ENCODE measurements around the gene NR1H4. TPM values are rescaled to one million over a fixed set of nuclear protein-coding genes. Genes with fewer than 3 reads are reported as not detected.

The NR1H4 gene
- total and polyA plus RNA-seq, 2 of the 8 experiments (the other 6 are each of a cell fraction or from before 2014, with no cell fraction given), result not detected

GRCh38 chr12:100445081-100445481 lies 28.6 kb upstream of the NR1H4 start:
- H3K4me3 ChIP-seq (ENCODE audit: extremely low read depth in 1 of 4, insufficient read depth in 2 of 4, low read depth in 3 of 4, low read length in 4 of 4), result no peak overlapping the region
- H3K4me2 ChIP-seq (ENCODE audit: insufficient read depth in 1 of 2, low read depth in 2 of 2, low read length in 2 of 2), result no peak overlapping the region
- no peak overlapping the region for H4K91ac ChIP-seq (replicated peaks; ENCODE audit: insufficient read length, low read length)
- no peak overlapping the region for H2AFZ ChIP-seq (ENCODE audit: low read length)
- 93% methylated on average over 4 of the region's 4 CpGs; no CpG with 5 or more reads in 1 of the 2 experiments for WGBS, 2 experiments (ENCODE audit: extremely low coverage in 1 of 2, insufficient coverage in 1 of 2, insufficient read length in 1 of 2, insufficient replicate concordance in 2 of 2, low coverage in 1 of 2, low lambda C conversion rate in 2 of 2, missing lambda C conversion rate in 1 of 2)
- no peak overlapping the region for H3K23ac ChIP-seq (ENCODE audit: insufficient read length)
- H3K9me3 ChIP-seq (ENCODE audit: insufficient read depth in 2 of 2, low read depth in 1 of 2, low read length in 1 of 2), result no peaks in the 10 kb centered on the region
- H3K79me1 ChIP-seq (ENCODE audit: low read depth, low read length), result no peaks in the 10 kb centered on the region
- H3K4ac ChIP-seq (replicated peaks; ENCODE audit: insufficient read length, low read depth, low read length), result no peak overlapping the region
- H3K18ac ChIP-seq (ENCODE audit: extremely low read depth, low read length), result no peak overlapping the region
- no peak overlapping the region for H3K9ac ChIP-seq (replicated peaks in 1 of 4; ENCODE audit: extremely low read depth in 1 of 4, low read depth in 3 of 4, low read length in 3 of 4)
- H3K79me2 ChIP-seq (ENCODE audit: control insufficient read depth in 1 of 2, insufficient read depth in 2 of 2, low read length in 2 of 2), result no peaks in the 10 kb centered on the region
- no peaks in the 10 kb centered on the region; the same call in 1 of the 2 replicates for H3K23me2 ChIP-seq (ENCODE audit: low read depth, low read length)
- H2BK120ac ChIP-seq (replicated peaks; ENCODE audit: low read depth, low read length), result no peak overlapping the region
- no peak overlapping the region for H2BK15ac ChIP-seq (ENCODE audit: low read length)
- H3K14ac ChIP-seq (ENCODE audit: insufficient read length), result no peak overlapping the region
- no peak overlapping the region for H3K56ac ChIP-seq (replicated peaks; ENCODE audit: insufficient read length, low read depth, low read length)
- no peak for DNase-seq (ENCODE audit: low read depth in 1 of 2, low spot score in 2 of 2)
- H3K4me1 ChIP-seq (replicated peaks in 1 of 4; ENCODE audit: control insufficient read depth in 3 of 4, insufficient read depth in 4 of 4, low read length in 3 of 4), result peaks cover 0 to 6% (median 0%) of the 10 kb centered on the region in 4 experiments; a peak in 2 of 7 replicates
- no peaks in the 10 kb centered on the region for H3K27me3 ChIP-seq (replicated peaks in 1 of 4; ENCODE audit: control insufficient read depth in 3 of 4, extremely low read depth in 1 of 4, insufficient read depth in 3 of 4, low read length in 3 of 4)
- H2BK12ac ChIP-seq (ENCODE audit: low read depth, low read length), result no peak overlapping the region
- TF ChIP-seq BRCA1 (IDR thresholded peaks at IDR 0.05; ENCODE audit: low read depth, low read length), result no peak
- TF ChIP-seq SP1 (IDR thresholded peaks at IDR 0.05; ENCODE audit: low read depth, low read length), result no peak
- no peak for TF ChIP-seq JUND (IDR thresholded peaks at IDR 0.05; ENCODE audit: low read length)
- TF ChIP-seq SAP30 (IDR thresholded peaks at IDR 0.05; ENCODE audit: insufficient read depth, insufficient replicate concordance, low read length), result no peak
- TF ChIP-seq E2F6 (IDR thresholded peaks at IDR 0.05), result no peak
- TF ChIP-seq RFX5 (IDR thresholded peaks at IDR 0.05; ENCODE audit: borderline replicate concordance, low read depth, low read length), result no peak
- TF ChIP-seq SIX5 (IDR thresholded peaks at IDR 0.05; ENCODE audit: low read depth, low read length), result no peak
- no peak for TF ChIP-seq JUN (IDR thresholded peaks at IDR 0.05; ENCODE audit: low read depth, low read length)
- CTCF ChIA-PET (ENCODE audit: partially characterized antibody), result no interaction called here
- H3K27ac ChIP-seq (ENCODE audit: low read depth, low read length), result no peak overlapping the region
- POLR2A ChIA-PET (ENCODE audit: partially characterized antibody), result no interaction called here
- H4K8ac ChIP-seq (ENCODE audit: extremely low read depth, insufficient read depth, low read length), result no peak overlapping the region
- no peak overlapping the region for H2BK20ac ChIP-seq (ENCODE audit: low read length)
- no peaks in the 10 kb centered on the region for H3K36me3 ChIP-seq (ENCODE audit: control insufficient read depth in 2 of 4, insufficient read depth in 4 of 4, low read length in 3 of 4)
- no peak overlapping the region for H2BK5ac ChIP-seq (ENCODE audit: low read depth, low read length)
- H4K20me1 ChIP-seq (replicated peaks in 1 of 2; ENCODE audit: control insufficient read depth in 1 of 2, insufficient read depth in 2 of 2, low read length in 2 of 2), result no peaks in the 10 kb centered on the region
- no peak for FAIRE-seq
- no peak overlapping the region for H2AK5ac ChIP-seq (ENCODE audit: low read depth, low read length)
- no peak overlapping the region for H4K5ac ChIP-seq (ENCODE audit: insufficient read length, low read depth, low read length)

Data from H1 (cell line).